Neutrophil (primary cell): ENCODE measurements around the gene SLC7A1.

Experiments used
- H3K27ac ChIP-seq: fragments of 200-600 bp; sonication (generic); 2 replicates; pipeline ENCODE4 v1.5.1; 2016; ENCODE audit warnings: mild to moderate bottlenecking, moderate library complexity
- H3K27me3 ChIP-seq: fragments of 200-600 bp; sonication (generic); 2 replicates; pipeline ENCODE4 v1.6.0; 2016; ENCODE audit warnings: mild to moderate bottlenecking
- H3K36me3 ChIP-seq: fragments of 200-600 bp; sonication (generic); 2 replicates; pipeline ENCODE4 v1.5.1; 2017
- H3K4me1 ChIP-seq, 2 experiments: fragments of 200-600 bp in 1 of 2; sonication (generic) in 1 of 2; 1 replicate in 1 of 2; 2 replicates in 1 of 2; pipeline versions ENCODE4 v1.5.1 to v1.6.1; 2013 to 2016; ENCODE audit warnings: low read depth in 1 of 2, low read length in 1 of 2, mild to moderate bottlenecking in 1 of 2, moderate library complexity in 1 of 2; ENCODE audit not compliant: control insufficient read depth in 1 of 2, insufficient read depth in 1 of 2
- H3K4me3 ChIP-seq, 2 experiments: fragments of 200-600 bp in 1 of 2; sonication (generic) in 1 of 2; 1 replicate in 1 of 2; 2 replicates in 1 of 2; pipeline ENCODE4 v1.5.1; 2013 to 2016; ENCODE audit warnings: low read depth in 1 of 2, low read length in 1 of 2, mild to moderate bottlenecking in 1 of 2, moderate library complexity in 1 of 2
- H3K9me3 ChIP-seq: fragments of 200-600 bp; sonication (generic); 2 replicates; pipeline ENCODE4 v1.5.1; 2016
- CTCF ChIP-seq: fragments of 200-600 bp; sonication (generic); IDR thresholded peaks from 2 replicates; pipeline ENCODE4 v1.5.1; 2016; ENCODE audit warnings: antibody characterized with exemption

SLC7A1 gene

GRCh38 chr13:29509999-29510589, 85.4 kb downstream of the SLC7A1 start:
- Histone ChIP-seq H3K9me3 (no peaks in the 10 kb centered on the region), H3K4me3 (no peak overlapping the region), H3K27ac (no peak overlapping the region), H3K4me1 (no peaks in the 10 kb centered on the region), H3K27me3 (peaks cover 11% of the 10 kb centered on the region), H3K36me3 (peaks cover 20% of the 10 kb centered on the region)
- TF ChIP-seq CTCF: no peak

GRCh38 chr13:29508876-29509252, 86.6 kb downstream of the SLC7A1 start:
- TF ChIP-seq CTCF: no peak
- Histone ChIP-seq H3K27me3 (peaks cover 23% of the 10 kb centered on the region), H3K36me3 (peaks cover 10% of the 10 kb centered on the region), H3K4me3 (no peak overlapping the region), H3K27ac (no peak overlapping the region), H3K9me3 (no peaks in the 10 kb centered on the region), H3K4me1 (no peaks in the 10 kb centered on the region)

GRCh38 chr13:29508130-29508875, 87.2 kb downstream of the SLC7A1 start:
- Histone ChIP-seq H3K4me1 (no peaks in the 10 kb centered on the region), H3K27ac (no peak overlapping the region), H3K9me3 (no peaks in the 10 kb centered on the region), H3K36me3 (peaks cover 5% of the 10 kb centered on the region), H3K4me3 (no peak overlapping the region), H3K27me3 (peaks cover 29% of the 10 kb centered on the region)
- peak; percentile 76 for TF ChIP-seq CTCF

GRCh38 chr13:29507356-29507755, 88.1 kb downstream of the SLC7A1 start:
- no peaks in the 10 kb centered on the region for H3K4me1 ChIP-seq
- peaks cover 38% of the 10 kb centered on the region for H3K27me3 ChIP-seq
- no peak overlapping the region for H3K4me3 ChIP-seq
- no peaks in the 10 kb centered on the region for H3K9me3 ChIP-seq
- no peak for TF ChIP-seq CTCF
- H3K27ac ChIP-seq: no peak overlapping the region
- no peaks in the 10 kb centered on the region for H3K36me3 ChIP-seq

- no peak for TF ChIP-seq CTCF
- no peak overlapping the region for H3K4me3 ChIP-seq
Observed at GRCh38 chr13:29505950-29506349, 89.5 kb downstream of the SLC7A1 start.

More at GRCh38 chr13:29505950-29506349, 89.5 kb downstream of the SLC7A1 start:
- no peaks in the 10 kb centered on the region for H3K36me3 ChIP-seq
- H3K27ac ChIP-seq: no peak overlapping the region
- no peaks in the 10 kb centered on the region for H3K9me3 ChIP-seq
- no peaks in the 10 kb centered on the region for H3K4me1 ChIP-seq
- peaks cover 40% of the 10 kb centered on the region for H3K27me3 ChIP-seq
